HG02588 (cell line): Measurements from ENCODE around the gene AQP6.
"Not testable (repeated sequence)": the region's sequence is repeated elsewhere in the genome, so short reads cannot be mapped to it uniquely, and the experiment has no call there.

ENCODE experiments used
- ATAC-seq: cut with Tn5 transposase; IDR thresholded peaks from one replicate; pipeline ENCODE4 v1.9.1; 2021; ENCODE audit warnings: mild to moderate bottlenecking, moderate library complexity; ENCODE audit not compliant: unreplicated experiment

Gene AQP6

GRCh38 chr12:49987625-49988303 is 15.0 kb downstream of the AQP6 start:
- ATAC-seq = no peak

- not testable (repeated sequence) for ATAC-seq
These were observed 16.7 kb downstream of the AQP6 start for GRCh38 chr12:49989400-49989799.

- ATAC-seq = no peak
These were observed 17.5 kb downstream of the AQP6 start for GRCh38 chr12:49990273-49990672.

- ATAC-seq = no peak
These were observed 25.7 kb downstream of the AQP6 start for GRCh38 chr12:49998453-49998852.

- ATAC-seq = no peak
These were observed 30.8 kb downstream of the AQP6 start for GRCh38 chr12:50003595-50003994.

- ATAC-seq = no peak
These were observed 31.9 kb downstream of the AQP6 start for GRCh38 chr12:50004696-50005095.

GRCh38 chr12:50005175-50005574 is 32.4 kb downstream of the AQP6 start:
- no peak for ATAC-seq

GRCh38 chr12:50006280-50006679 is 33.5 kb downstream of the AQP6 start:
- ATAC-seq = no peak

GRCh38 chr12:50006754-50007442 is 34.2 kb downstream of the AQP6 start:
- no peak for ATAC-seq

GRCh38 chr12:50013361-50014147 is 40.8 kb downstream of the AQP6 start:
- no peak for ATAC-seq

GRCh38 chr12:50014342-50014741 is 41.6 kb downstream of the AQP6 start:
- no peak for ATAC-seq

- no peak for ATAC-seq
These were observed 44.0 kb downstream of the AQP6 start for GRCh38 chr12:50016501-50017475.

GRCh38 chr12:50017641-50018040 is 44.9 kb downstream of the AQP6 start:
- no peak for ATAC-seq

- ATAC-seq = no peak
These were observed 45.4 kb downstream of the AQP6 start for GRCh38 chr12:50018154-50018553.

GRCh38 chr12:50018968-50019367 is 46.2 kb downstream of the AQP6 start:
- ATAC-seq = no peak

GRCh38 chr12:50019524-50019923 is 46.8 kb downstream of the AQP6 start:
- ATAC-seq = no peak

- ATAC-seq = no peak
These were observed 48.3 kb downstream of the AQP6 start for GRCh38 chr12:50021031-50021430.

GRCh38 chr12:50022903-50023302 is 50.2 kb downstream of the AQP6 start:
- no peak for ATAC-seq

- no peak for ATAC-seq
These were observed 51.5 kb downstream of the AQP6 start for GRCh38 chr12:50024227-50024626.

- ATAC-seq = peak; percentile 5
These were observed 52.0 kb downstream of the AQP6 start for GRCh38 chr12:50024805-50025186.
